Upper lobe of left lung (tissue), 6 donors: Measurements from ENCODE around the gene GNRH2. TPM values are rescaled to one million over a fixed set of nuclear protein-coding genes. Genes with fewer than 3 reads are reported as not detected.

Experiments
- ATAC-seq, 2 donors: fragments of 200-7000 bp; cut with Tn5 transposase; one replicate each; pipeline ENCODE4 v1.9.1; 2022; ENCODE audit warnings: mild to moderate bottlenecking in 2 of 2, moderate library complexity in 2 of 2; ENCODE audit not compliant: low FRiP score in 2 of 2
- DNase-seq, 2 donors: peaks; one replicate each; pipeline ENCODE4 v3.0.0-alpha.2; 2019 to 2020
- H3K27ac ChIP-seq, 4 donors: fragments of 200-600 bp; sonication (generic); one replicate each; pipeline ENCODE4 v1.5.1; 2016 to 2019
- H3K27me3 ChIP-seq, 4 donors: fragments of 200-600 bp; sonication (generic); one replicate each; pipeline ENCODE4 v1.5.1; 2017 to 2019
- H3K36me3 ChIP-seq, 4 donors: fragments of 200-600 bp; sonication (generic); one replicate each; pipeline ENCODE4 v1.5.1; 2016 to 2019
- H3K4me1 ChIP-seq, 4 donors: fragments of 200-600 bp; sonication (generic); one replicate each; pipeline ENCODE4 v1.5.1; 2018 to 2019
- H3K4me3 ChIP-seq, 4 donors: fragments of 200-600 bp; sonication (generic); one replicate each; pipeline ENCODE4 v1.5.1; 2017 to 2019; ENCODE audit warnings: mild to moderate bottlenecking in 2 of 4, moderate library complexity in 1 of 4
- H3K9me3 ChIP-seq, 4 donors: fragments of 200-600 bp; sonication (generic); one replicate each; pipeline ENCODE4 v1.5.1; 2018 to 2019
- CTCF ChIP-seq, 6 experiments: fragments of 450-650 bp in 4 of 6; fragments of 200-600 bp in 2 of 6; sonication (generic) in 2 of 6; IDR thresholded peaks; one replicate each; pipeline ENCODE4 v1.5.1; 2016 to 2019; ENCODE audit warnings: antibody characterized with exemption in 6 of 6
- EP300 ChIP-seq, 4 donors: sonication (generic); formaldehyde crosslinking; IDR thresholded peaks; one replicate each; pipeline ENCODE4 v1.5.1; 2017; ENCODE audit warnings: antibody characterized with exemption in 4 of 4, control low read depth in 2 of 4
- POLR2A ChIP-seq, 4 donors: fragments of 450-650 bp; IDR thresholded peaks; one replicate each; pipeline ENCODE4 v1.5.1; 2016 to 2017; ENCODE audit warnings: antibody characterized with exemption in 4 of 4, mild to moderate bottlenecking in 2 of 4
- POLR2AphosphoS5 ChIP-seq, 2 donors: sonication (generic); formaldehyde crosslinking; IDR thresholded peaks; one replicate each; pipeline ENCODE4 v1.5.1; 2017; ENCODE audit warnings: antibody characterized with exemption in 2 of 2
- WGBS, 2 donors: methylation state at CpG; one replicate each; pipeline ENCODE4 v1.1.5; 2017 to 2018; 5-methylcytosine and 5-hydroxymethylcytosine counted together
- total RNA-seq, 6 donors: library from RNA; depleted of rRNA in 4 of 6; stranded (reverse); fragments of >200 nt in 4 of 6; gene quantifications; one replicate each; pipeline versions ENCODE4 v1.1.0 to v1.2.1, GENCODE V29; 2016 to 2021
- donor health status: DM: no; HTN: no; CAD: no; lungs with moderate emphysema.
- donor health status: DM: no; HTN: yes; CAD: no; lungs with severe emphysema.

The GNRH2 gene
- total RNA-seq, 6 donors from 2014 or later: 1.1 TPM; not detected in 5

- TF ChIP-seq CTCF (IDR thresholded peaks at IDR 0.05) (no peak), POLR2A (IDR thresholded peaks at IDR 0.05) (no peak), POLR2AphosphoS5 (IDR thresholded peaks at IDR 0.05) (no peak), EP300 (IDR thresholded peaks at IDR 0.05) (no peak)
- WGBS, 2 donors: 76 to 87% methylated on average over 18 to 19 of the region's 28 CpGs
- no peaks in the 10 kb centered on the region for H3K36me3 ChIP-seq
- no peak within 1 kb of the TSS for H3K4me3 ChIP-seq
- peak in 1 of 2 donors; percentile 68 for DNase-seq
- ATAC-seq: no peak
- H3K27ac ChIP-seq: no peak within 1 kb of the TSS
- peaks cover 0 to 32% (median 17%) of the 10 kb centered on the region in 4 donors for H3K27me3 ChIP-seq
- no peaks in the 10 kb centered on the region for H3K9me3 ChIP-seq
- H3K4me1 ChIP-seq: peaks cover 9 to 17% (median 13%) of the 10 kb centered on the region in 4 donors
These were observed 41.0 kb downstream of the GNRH2 start, which contains the start of gene AVP for GRCh38 chr20:3084283-3084985. Gene AVP (minus strand): TSS chr20:3084724. CDS start chr20:3084674, 50 bp downstream.

DNA sequence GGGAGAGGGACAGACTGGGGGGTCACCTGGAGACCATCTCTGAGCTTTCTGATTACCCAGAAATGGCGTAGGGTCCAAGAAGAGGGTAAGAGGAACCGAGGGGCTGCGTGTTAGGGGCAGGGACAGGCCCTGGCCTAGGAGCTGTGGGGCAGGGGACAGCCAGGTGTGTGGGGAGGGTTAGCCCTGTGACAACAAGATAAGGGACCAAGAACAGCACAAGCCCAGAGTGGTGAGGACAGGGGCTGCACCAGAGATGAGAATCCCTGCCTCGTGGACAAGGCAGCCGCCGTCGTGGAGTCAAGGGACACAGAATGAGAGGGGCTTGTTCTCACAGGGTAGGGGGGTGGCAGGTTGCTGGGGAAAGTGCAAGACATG, 41.6 kb downstream of the GNRH2 start:
- TF ChIP-seq POLR2AphosphoS5 (IDR thresholded peaks at IDR 0.05) (no peak), CTCF (IDR thresholded peaks at IDR 0.05) (no peak), EP300 (IDR thresholded peaks at IDR 0.05) (no peak), POLR2A (IDR thresholded peaks at IDR 0.05) (no peak)
- H3K27ac ChIP-seq: no peak overlapping the region
- no peaks in the 10 kb centered on the region for H3K36me3 ChIP-seq
- no peak overlapping the region for H3K4me3 ChIP-seq
- H3K27me3 ChIP-seq: peaks cover 0 to 32% (median 17%) of the 10 kb centered on the region in 4 donors
- 82 to 89% methylated on average over 7 of the region's 7 CpGs for WGBS, 2 donors
- no peaks in the 10 kb centered on the region for H3K9me3 ChIP-seq
- ATAC-seq: no peak
- H3K4me1 ChIP-seq: peaks cover 9 to 17% (median 13%) of the 10 kb centered on the region in 4 donors
- no peak for DNase-seq

- Histone ChIP-seq H3K4me1 (peaks cover 9 to 17% (median 13%) of the 10 kb centered on the region in 4 donors), H3K27me3 (peaks cover 0 to 32% (median 17%) of the 10 kb centered on the region in 4 donors), H3K36me3 (no peaks in the 10 kb centered on the region), H3K4me3 (no peak overlapping the region), H3K9me3 (no peaks in the 10 kb centered on the region), H3K27ac (no peak overlapping the region)
- ATAC-seq: no peak
- WGBS, 2 donors: 87 to 94% methylated on average over 3 to 8 of the region's 8 CpGs
- TF ChIP-seq EP300 (IDR thresholded peaks at IDR 0.05) (no peak), POLR2AphosphoS5 (IDR thresholded peaks at IDR 0.05) (no peak), CTCF (IDR thresholded peaks at IDR 0.05) (no peak), POLR2A (IDR thresholded peaks at IDR 0.05) (no peak)
- peak in 1 of 2 donors; percentile 36 for DNase-seq
These were observed 42.2 kb downstream of the GNRH2 start for GRCh38 chr20:3085571-3086072.

GRCh38 chr20:3088031-3088430, 44.6 kb downstream of the GNRH2 start:
- H3K4me1 ChIP-seq: peaks cover under 1 to 16% (median 10%) of the 10 kb centered on the region in 4 donors
- WGBS, 2 donors: 81 to 90% methylated on average over 6 to 7 of the region's 7 CpGs
- H3K9me3 ChIP-seq: no peaks in the 10 kb centered on the region
- DNase-seq (no peak), ATAC-seq (no peak)
- H3K4me3 ChIP-seq: no peak overlapping the region
- H3K27ac ChIP-seq: no peak overlapping the region
- H3K27me3 ChIP-seq: peaks cover 0 to 30% (median 12%) of the 10 kb centered on the region in 4 donors
- TF ChIP-seq CTCF (IDR thresholded peaks at IDR 0.05): no peak
- TF ChIP-seq POLR2AphosphoS5 (IDR thresholded peaks at IDR 0.05): no peak
- TF ChIP-seq EP300 (IDR thresholded peaks at IDR 0.05): no peak
- H3K36me3 ChIP-seq: no peaks in the 10 kb centered on the region
